GM23248 (cell line): ENCODE results near the gene TWF2. TPM values are rescaled to one million over a fixed set of nuclear protein-coding genes. Genes with fewer than 3 reads are reported as not detected.
A peak's percentile ranks its signal among the peaks of the same experiment; 100 is the strongest.

Source experiments
- DNase-seq: peaks from one replicate; pipeline ENCODE4 v3.0.0-alpha.2; 2015
- H2AFZ ChIP-seq: fragments of 200-600 bp; sonication (generic); 2 replicates; pipeline ENCODE4 v1.6.1; 2016; ENCODE audit warnings: antibody characterized with exemption
- H3F3A ChIP-seq: fragments of 200-600 bp; sonication (generic); 2 replicates; pipeline ENCODE4 v1.6.1; 2016; ENCODE audit warnings: mild to moderate bottlenecking, antibody characterized with exemption, mixed run types; ENCODE audit not compliant: insufficient read depth
- H3K27ac ChIP-seq: fragments of 200-600 bp; sonication (generic); 2 replicates; pipeline ENCODE4 v1.5.1; 2016; ENCODE audit warnings: mild to moderate bottlenecking
- H3K27me3 ChIP-seq: fragments of 200-600 bp; sonication (generic); replicated peaks from 2 replicates; pipeline ENCODE4 v1.6.1; 2016; ENCODE audit warnings: mild to moderate bottlenecking; ENCODE audit not compliant: insufficient read depth
- H3K36me3 ChIP-seq: fragments of 200-600 bp; sonication (generic); 2 replicates; pipeline ENCODE4 v1.6.1; 2016; ENCODE audit warnings: low read depth, mild to moderate bottlenecking
- H3K4me1 ChIP-seq: fragments of 200-600 bp; sonication (generic); 2 replicates; pipeline ENCODE4 v1.6.1; 2016; ENCODE audit warnings: mild to moderate bottlenecking; ENCODE audit not compliant: insufficient read depth
- H3K4me2 ChIP-seq: fragments of 200-600 bp; sonication (generic); one replicate; pipeline ENCODE4 v1.6.1; 2016; ENCODE audit warnings: mild to moderate bottlenecking; ENCODE audit not compliant: unreplicated experiment
- H3K4me3 ChIP-seq: fragments of 200-600 bp; sonication (generic); 2 replicates; pipeline ENCODE4 v1.5.1; 2016; ENCODE audit warnings: mild to moderate bottlenecking
- H3K79me2 ChIP-seq: fragments of 200-600 bp; sonication (generic); 2 replicates; pipeline ENCODE4 v1.6.1; 2016; ENCODE audit warnings: mild to moderate bottlenecking; ENCODE audit not compliant: insufficient read depth
- H3K9ac ChIP-seq: fragments of 200-600 bp; sonication (generic); 2 replicates; pipeline ENCODE4 v1.6.1; 2016; ENCODE audit warnings: mild to moderate bottlenecking
- H3K9me2 ChIP-seq: fragments of 200-600 bp; sonication (generic); 2 replicates; pipeline ENCODE4 v1.6.1; 2016; ENCODE audit warnings: mixed run types, mild to moderate bottlenecking, moderate library complexity; ENCODE audit not compliant: insufficient read depth
- H3K9me3 ChIP-seq: fragments of 200-600 bp; sonication (generic); one replicate; pipeline ENCODE4 v1.6.1; 2017; ENCODE audit warnings: low read depth
- H4K20me1 ChIP-seq: fragments of 200-600 bp; sonication (generic); 2 replicates; pipeline ENCODE4 v1.6.0; 2016; ENCODE audit not compliant: insufficient read depth
- EZH2 ChIP-seq: fragments of 200-600 bp; sonication (generic); IDR thresholded peaks from 2 replicates; pipeline ENCODE4 v1.6.1; 2018; ENCODE audit warnings: antibody characterized with exemption, mild to moderate bottlenecking; ENCODE audit not compliant: insufficient read depth, poor library complexity, severe bottlenecking
- EZH2phosphoT487 ChIP-seq: fragments of 200-600 bp; sonication (generic); IDR thresholded peaks from 2 replicates; pipeline ENCODE4 v1.6.1; 2018; ENCODE audit warnings: antibody characterized with exemption, moderate library complexity, mild to moderate bottlenecking, low read depth; ENCODE audit not compliant: insufficient read depth
- WGBS, 2 experiments: methylation state at CpG; one replicate each; pipeline ENCODE4 v1.1.6; 2015 to 2017; ENCODE audit warnings: low lambda C conversion rate in 2 of 2, low coverage in 1 of 2; ENCODE audit errors: missing lambda C conversion rate in 2 of 2; 5-methylcytosine and 5-hydroxymethylcytosine counted together
- in situ Hi-C: fragments of 300-500 bp; cut with MboI; formaldehyde crosslinking; loops from 2 replicates; pipeline ENCODE4 v1.15.0; 2020
- polyA plus RNA-seq: library from polyadenylated mRNA; unstranded; fragments of >200 nt; fragmentation: Nextera tagmentation; extraction: Ambion mirVana; gene quantifications from 2 replicates; pipeline ENCODE4 v1.2.1, GENCODE V29; 2016
- total RNA-seq: library from RNA; depleted of rRNA; stranded (reverse); fragments of >200 nt; shearing (Covaris generic); gene quantifications from 2 replicates; pipeline ENCODE4 v1.2.3, GENCODE V29; 2014

Gene TWF2
- total and polyA plus RNA-seq, 2 experiments from 2014 or later: 95.1 to 137 TPM

- Histone ChIP-seq H3K9ac (peak overlapping the region; percentile 16; the same call in 1 of the 2 replicates), H3K36me3 (no peaks in the 10 kb centered on the region), H3K27me3 (no peaks in the 10 kb centered on the region), H3F3A (peaks cover 39% of the 10 kb centered on the region), H4K20me1 (no peaks in the 10 kb centered on the region), H3K27ac (peak overlapping the region; percentile 49), H3K4me3 (no peak overlapping the region), H2AFZ (no peak overlapping the region), H3K4me2 (peak overlapping the region; percentile 70), H3K9me2 (no peaks in the 10 kb centered on the region), H3K4me1 (peaks cover 30% of the 10 kb centered on the region), H3K79me2 (peaks cover 4% of the 10 kb centered on the region; the same call in 1 of the 2 replicates), H3K9me3 (no peaks in the 10 kb centered on the region)
- in situ Hi-C loops: no loop called here
- WGBS, 2 experiments: 59 to 68% methylated on average over 9 of the region's 9 CpGs
- peak; percentile 85 for DNase-seq
- no peak for TF ChIP-seq EZH2
Measured at GRCh38 chr3:52243791-52244628, 5.1 kb upstream of the TWF2 start.

- no peak for DNase-seq
- Histone ChIP-seq H3K27me3 (no peaks in the 10 kb centered on the region), H3K4me2 (no peak overlapping the region), H3K9me2 (no peaks in the 10 kb centered on the region), H3K9me3 (no peaks in the 10 kb centered on the region), H3K4me3 (no peak overlapping the region), H3K9ac (no peak overlapping the region), H3K4me1 (peaks cover 39% of the 10 kb centered on the region), H2AFZ (no peak overlapping the region), H3K79me2 (peaks cover 21% of the 10 kb centered on the region), H3F3A (peaks cover 49% of the 10 kb centered on the region), H3K36me3 (no peaks in the 10 kb centered on the region), H4K20me1 (no peaks in the 10 kb centered on the region), H3K27ac (no peak overlapping the region)
- in situ Hi-C loops: no loop called here
- 92 to 93% methylated on average over 1 of the region's 1 CpG for WGBS, 2 experiments
- TF ChIP-seq EZH2phosphoT487 (no peak), EZH2 (no peak)
Measured at GRCh38 chr3:52242039-52242438, 3.1 kb upstream of the TWF2 start.

GRCh38 chr3:52240886-52241370, 2.0 kb upstream of the TWF2 start:
- peak overlapping the region; percentile 93 for H3K9ac ChIP-seq
- no peak overlapping the region for H3K4me3 ChIP-seq
- peak overlapping the region; percentile 100 for H3K27ac ChIP-seq
- 76 to 77% methylated on average over 4 of the region's 4 CpGs for WGBS, 2 experiments
- peaks cover 32% of the 10 kb centered on the region for H3K79me2 ChIP-seq
- no peaks in the 10 kb centered on the region for H3K9me3 ChIP-seq
- H3K27me3 ChIP-seq: no peaks in the 10 kb centered on the region
- no peaks in the 10 kb centered on the region for H3K9me2 ChIP-seq
- in situ Hi-C loops: no loop called here
- H3K36me3 ChIP-seq: no peaks in the 10 kb centered on the region
- no peaks in the 10 kb centered on the region for H4K20me1 ChIP-seq
- TF ChIP-seq EZH2: no peak
- TF ChIP-seq EZH2phosphoT487: no peak
- peaks cover 47% of the 10 kb centered on the region for H3K4me1 ChIP-seq
- DNase-seq: no peak
- peak overlapping the region; percentile 62 for H3K4me2 ChIP-seq
- no peak overlapping the region for H2AFZ ChIP-seq
- H3F3A ChIP-seq: peaks cover 49% of the 10 kb centered on the region

GRCh38 chr3:52240059-52240885, 1.3 kb upstream of the TWF2 start:
- Histone ChIP-seq H4K20me1 (no peaks in the 10 kb centered on the region), H3K4me1 (peaks cover 46% of the 10 kb centered on the region), H3K4me3 (peak overlapping the region; percentile 80), H3K79me2 (peaks cover 39% of the 10 kb centered on the region), H3K4me2 (peak overlapping the region; percentile 87), H3F3A (peaks cover 49% of the 10 kb centered on the region), H3K9ac (peak overlapping the region; percentile 93), H3K36me3 (no peaks in the 10 kb centered on the region), H3K9me3 (no peaks in the 10 kb centered on the region), H3K27ac (peak overlapping the region; percentile 100), H3K27me3 (no peaks in the 10 kb centered on the region), H2AFZ (no peak overlapping the region), H3K9me2 (no peaks in the 10 kb centered on the region)
- TF ChIP-seq EZH2 (no peak), EZH2phosphoT487 (no peak)
- DNase-seq: peak; percentile 96
- in situ Hi-C loops: no loop called here
- WGBS, 2 experiments: 100% methylated on average over 1 of the region's 1 CpG
